ENCODE measurements around the gene APPL2.

Gene APPL2

GRCh38 chr12:105206686-105207374, 29.1 kb downstream of the APPL2 start:
- no peak overlapping the region for H3K4me3 ChIP-seq (ENCODE audit: low read depth, low read length)
- DNase-seq (ENCODE audit: low read depth), result no peak
- no peak for TF ChIP-seq CTCF (IDR thresholded peaks at IDR 0.05; ENCODE audit: insufficient read depth, low read depth, low read length, missing control alignments)

- DNase-seq (ENCODE audit: low read depth), result no peak
- no peak overlapping the region for H3K4me3 ChIP-seq (ENCODE audit: low read depth, low read length)
- TF ChIP-seq CTCF (IDR thresholded peaks at IDR 0.05; ENCODE audit: insufficient read depth, low read depth, low read length, missing control alignments), result no peak
Observed at GRCh38 chr12:105205322-105206048, 30.5 kb downstream of the APPL2 start.

GRCh38 chr12:105204916-105205315, 31.1 kb downstream of the APPL2 start:
- no peak for TF ChIP-seq CTCF (IDR thresholded peaks at IDR 0.05; ENCODE audit: insufficient read depth, low read depth, low read length, missing control alignments)
- H3K4me3 ChIP-seq (ENCODE audit: low read depth, low read length), result no peak overlapping the region
- DNase-seq (ENCODE audit: low read depth), result no peak

- TF ChIP-seq CTCF (IDR thresholded peaks at IDR 0.05; ENCODE audit: insufficient read depth, low read depth, low read length, missing control alignments), result no peak
- H3K4me3 ChIP-seq (ENCODE audit: low read depth, low read length), result no peak overlapping the region
- no peak for DNase-seq (ENCODE audit: low read depth)
Observed at GRCh38 chr12:105204127-105204526, 31.8 kb downstream of the APPL2 start.

GRCh38 chr12:105202202-105202601, 33.8 kb downstream of the APPL2 start:
- DNase-seq (ENCODE audit: low read depth), result no peak
- H3K4me3 ChIP-seq (ENCODE audit: low read depth, low read length), result no peak overlapping the region
- no peak for TF ChIP-seq CTCF (IDR thresholded peaks at IDR 0.05; ENCODE audit: insufficient read depth, low read depth, low read length, missing control alignments)

GRCh38 chr12:105201299-105201698, 34.7 kb downstream of the APPL2 start:
- TF ChIP-seq CTCF (IDR thresholded peaks at IDR 0.05; ENCODE audit: insufficient read depth, low read depth, low read length, missing control alignments), result no peak
- DNase-seq (ENCODE audit: low read depth), result no peak
- no peak overlapping the region for H3K4me3 ChIP-seq (ENCODE audit: low read depth, low read length)

Measured in GM12865 (cell line).